Transverse colon (tissue), 3 donors: ENCODE results near the gene CNDP1.

Source experiments
- EP300 ChIP-seq: sonication (generic); formaldehyde crosslinking; IDR thresholded peaks from one replicate; pipeline ENCODE4 v1.6.1; 2017; ENCODE audit warnings: antibody characterized with exemption, low read depth
- POLR2A ChIP-seq: fragments of 450-650 bp; IDR thresholded peaks from one replicate; pipeline ENCODE4 v1.6.1; 2016; ENCODE audit warnings: antibody characterized with exemption, mild to moderate bottlenecking, moderate library complexity
- TF ChIP-seq, protein P1 (sequence below), 5 experiments: fragments of 200-600 bp in 3 of 5; fragments of 450-650 bp in 2 of 5; sonication (generic) in 3 of 5; IDR thresholded peaks; 1 replicate in 2 of 5; 2 replicates in 3 of 5; pipeline ENCODE4 v1.5.1; 2016 to 2017; ENCODE audit warnings: antibody characterized with exemption in 5 of 5, inconsistent platforms in 3 of 5, mild to moderate bottlenecking in 2 of 5, moderate library complexity in 1 of 5

- TF ChIP-seq EP300 (no peak), POLR2A (no peak)
- TF ChIP-seq, protein P1, sequence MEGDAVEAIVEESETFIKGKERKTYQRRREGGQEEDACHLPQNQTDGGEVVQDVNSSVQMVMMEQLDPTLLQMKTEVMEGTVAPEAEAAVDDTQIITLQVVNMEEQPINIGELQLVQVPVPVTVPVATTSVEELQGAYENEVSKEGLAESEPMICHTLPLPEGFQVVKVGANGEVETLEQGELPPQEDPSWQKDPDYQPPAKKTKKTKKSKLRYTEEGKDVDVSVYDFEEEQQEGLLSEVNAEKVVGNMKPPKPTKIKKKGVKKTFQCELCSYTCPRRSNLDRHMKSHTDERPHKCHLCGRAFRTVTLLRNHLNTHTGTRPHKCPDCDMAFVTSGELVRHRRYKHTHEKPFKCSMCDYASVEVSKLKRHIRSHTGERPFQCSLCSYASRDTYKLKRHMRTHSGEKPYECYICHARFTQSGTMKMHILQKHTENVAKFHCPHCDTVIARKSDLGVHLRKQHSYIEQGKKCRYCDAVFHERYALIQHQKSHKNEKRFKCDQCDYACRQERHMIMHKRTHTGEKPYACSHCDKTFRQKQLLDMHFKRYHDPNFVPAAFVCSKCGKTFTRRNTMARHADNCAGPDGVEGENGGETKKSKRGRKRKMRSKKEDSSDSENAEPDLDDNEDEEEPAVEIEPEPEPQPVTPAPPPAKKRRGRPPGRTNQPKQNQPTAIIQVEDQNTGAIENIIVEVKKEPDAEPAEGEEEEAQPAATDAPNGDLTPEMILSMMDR (IDR thresholded peaks at IDR 0.05) = no peak
Measured at GRCh38 chr18:74558096-74558495, 23.8 kb downstream of the CNDP1 start.
